Upper lobe of left lung (tissue), 6 donors: ENCODE measurements around the gene SARS2. TPM values are rescaled to one million over a fixed set of nuclear protein-coding genes. Genes with fewer than 3 reads are reported as not detected.

Experiments
- ATAC-seq, 2 donors: fragments of 200-7000 bp; cut with Tn5 transposase; one replicate each; pipeline ENCODE4 v1.9.1; 2022; ENCODE audit warnings: mild to moderate bottlenecking in 2 of 2, moderate library complexity in 2 of 2; ENCODE audit not compliant: low FRiP score in 2 of 2
- DNase-seq, 2 donors: peaks; one replicate each; pipeline ENCODE4 v3.0.0-alpha.2; 2019 to 2020
- H3K27ac ChIP-seq, 4 donors: fragments of 200-600 bp; sonication (generic); one replicate each; pipeline ENCODE4 v1.5.1; 2016 to 2019
- H3K27me3 ChIP-seq, 4 donors: fragments of 200-600 bp; sonication (generic); one replicate each; pipeline ENCODE4 v1.5.1; 2017 to 2019
- H3K36me3 ChIP-seq, 4 donors: fragments of 200-600 bp; sonication (generic); one replicate each; pipeline ENCODE4 v1.5.1; 2016 to 2019
- H3K4me1 ChIP-seq, 4 donors: fragments of 200-600 bp; sonication (generic); one replicate each; pipeline ENCODE4 v1.5.1; 2018 to 2019
- H3K4me3 ChIP-seq, 4 donors: fragments of 200-600 bp; sonication (generic); one replicate each; pipeline ENCODE4 v1.5.1; 2017 to 2019; ENCODE audit warnings: mild to moderate bottlenecking in 2 of 4, moderate library complexity in 1 of 4
- H3K9me3 ChIP-seq, 4 donors: fragments of 200-600 bp; sonication (generic); one replicate each; pipeline ENCODE4 v1.5.1; 2018 to 2019
- CTCF ChIP-seq, 6 experiments: fragments of 450-650 bp in 4 of 6; fragments of 200-600 bp in 2 of 6; sonication (generic) in 2 of 6; IDR thresholded peaks; one replicate each; pipeline ENCODE4 v1.5.1; 2016 to 2019; ENCODE audit warnings: antibody characterized with exemption in 6 of 6
- EP300 ChIP-seq, 4 donors: sonication (generic); formaldehyde crosslinking; IDR thresholded peaks; one replicate each; pipeline ENCODE4 v1.5.1; 2017; ENCODE audit warnings: antibody characterized with exemption in 4 of 4, control low read depth in 2 of 4
- POLR2A ChIP-seq, 4 donors: fragments of 450-650 bp; IDR thresholded peaks; one replicate each; pipeline ENCODE4 v1.5.1; 2016 to 2017; ENCODE audit warnings: antibody characterized with exemption in 4 of 4, mild to moderate bottlenecking in 2 of 4
- POLR2AphosphoS5 ChIP-seq, 2 donors: sonication (generic); formaldehyde crosslinking; IDR thresholded peaks; one replicate each; pipeline ENCODE4 v1.5.1; 2017; ENCODE audit warnings: antibody characterized with exemption in 2 of 2
- WGBS, 2 donors: methylation state at CpG; one replicate each; pipeline ENCODE4 v1.1.5; 2017 to 2018; 5-methylcytosine and 5-hydroxymethylcytosine counted together
- total RNA-seq, 6 donors: library from RNA; depleted of rRNA in 4 of 6; stranded (reverse); fragments of >200 nt in 4 of 6; gene quantifications; one replicate each; pipeline versions ENCODE4 v1.1.0 to v1.2.1, GENCODE V29; 2016 to 2021
- donor health status: DM: no; HTN: no; CAD: no; lungs with moderate emphysema.
- donor health status: DM: no; HTN: yes; CAD: no; lungs with severe emphysema.

The SARS2 gene
- total RNA-seq, 6 donors from 2014 or later: 14.3 to 54.5 (median 23.0) TPM

- 55 to 62% methylated on average over 13 of the region's 13 CpGs for WGBS, 2 donors
- DNase-seq (no peak), ATAC-seq (peak in 1 of 2 donors; percentile 72)
- no peak for TF ChIP-seq EP300 (IDR thresholded peaks at IDR 0.05)
- TF ChIP-seq POLR2AphosphoS5 (IDR thresholded peaks at IDR 0.05): no peak
- TF ChIP-seq CTCF (IDR thresholded peaks at IDR 0.05): peak in 3 of 6 experiments; percentile 22 to 50 (median 36)
- Histone ChIP-seq H3K27ac (no peak overlapping the region), H3K27me3 (no peaks in the 10 kb centered on the region), H3K4me3 (no peak overlapping the region), H3K36me3 (no peaks in the 10 kb centered on the region), H3K4me1 (peaks cover 9 to 13% (median 10%) of the 10 kb centered on the region in 4 donors), H3K9me3 (no peaks in the 10 kb centered on the region)
Observed at GRCh38 chr19:38952395-38953165, 22.0 kb upstream of the SARS2 start.

GRCh38 chr19:38951187-38951586 lies 20.6 kb upstream of the SARS2 start:
- DNase-seq (no peak), ATAC-seq (no peak)
- Histone ChIP-seq H3K4me3 (no peak overlapping the region), H3K27ac (no peak overlapping the region), H3K4me1 (peaks cover 9 to 13% (median 10%) of the 10 kb centered on the region in 4 donors), H3K9me3 (no peaks in the 10 kb centered on the region), H3K27me3 (no peaks in the 10 kb centered on the region), H3K36me3 (peaks cover 0 to 6% (median 0%) of the 10 kb centered on the region in 4 donors)
- no peak for TF ChIP-seq CTCF (IDR thresholded peaks at IDR 0.05)
- no peak for TF ChIP-seq EP300 (IDR thresholded peaks at IDR 0.05)
- TF ChIP-seq POLR2A (IDR thresholded peaks at IDR 0.05): no peak
- no peak for TF ChIP-seq POLR2AphosphoS5 (IDR thresholded peaks at IDR 0.05)
- WGBS, 2 donors: 80 to 94% methylated on average over 3 of the region's 3 CpGs

- Histone ChIP-seq H3K4me1 (peaks cover 9 to 13% (median 10%) of the 10 kb centered on the region in 4 donors), H3K27me3 (no peaks in the 10 kb centered on the region), H3K9me3 (no peaks in the 10 kb centered on the region), H3K4me3 (peak overlapping the region in 3 of 4 donors; percentile 40 to 51 (median 49)), H3K27ac (no peak overlapping the region), H3K36me3 (peaks cover 0 to 12% (median 0%) of the 10 kb centered on the region in 4 donors)
- 22 to 23% methylated on average over 16 to 34 of the region's 72 CpGs for WGBS, 2 donors
- TF ChIP-seq CTCF (IDR thresholded peaks at IDR 0.05) (no peak), EP300 (IDR thresholded peaks at IDR 0.05) (no peak), POLR2A (IDR thresholded peaks at IDR 0.05) (no peak), POLR2AphosphoS5 (IDR thresholded peaks at IDR 0.05) (no peak)
- DNase-seq: peak; percentile 91 to 95
- ATAC-seq: peak; percentile 90 to 93
Observed at GRCh38 chr19:38949580-38950367, 19.2 kb upstream of the SARS2 start.

GRCh38 chr19:38946229-38947010 lies 15.9 kb upstream of the SARS2 start:
- H3K9me3 ChIP-seq: no peaks in the 10 kb centered on the region
- TF ChIP-seq POLR2AphosphoS5 (IDR thresholded peaks at IDR 0.05) (no peak), CTCF (IDR thresholded peaks at IDR 0.05) (no peak), POLR2A (IDR thresholded peaks at IDR 0.05) (no peak), EP300 (IDR thresholded peaks at IDR 0.05) (no peak)
- H3K4me1 ChIP-seq: peaks cover 9 to 13% (median 10%) of the 10 kb centered on the region in 4 donors
- H3K4me3 ChIP-seq: no peak overlapping the region
- H3K27me3 ChIP-seq: no peaks in the 10 kb centered on the region
- no peak overlapping the region for H3K27ac ChIP-seq
- WGBS, 2 donors: 72 to 81% methylated on average over 4 to 11 of the region's 11 CpGs
- no peak for ATAC-seq
- peaks cover 0 to 15% (median 0%) of the 10 kb centered on the region in 4 donors for H3K36me3 ChIP-seq
- no peak for DNase-seq
